OCI-LY3 (cell line): ENCODE data around the gene COL11A2.

Experiments used
- H2AFZ ChIP-seq: fragments of 200-600, 300-600 bp; shearing (Covaris generic); 2 replicates; pipeline ENCODE4 v1.6.0; 2014; ENCODE audit warnings: antibody characterized with exemption, low read depth, low read length
- H3K27ac ChIP-seq: fragments of 200-600, 300-600 bp; sonication (generic); 2 replicates; pipeline ENCODE4 v1.5.1; 2014; ENCODE audit warnings: mild to moderate bottlenecking, low read length, moderate library complexity, mixed read lengths
- H3K27me3 ChIP-seq: fragments of 200-600, 300-600 bp; sonication (generic); 2 replicates; pipeline ENCODE4 v1.6.1; 2014; ENCODE audit warnings: low read depth, low read length, mixed read lengths
- H3K36me3 ChIP-seq: fragments of 200-600, 300-600 bp; sonication (generic); replicated peaks from 2 replicates; pipeline ENCODE3; 2014; ENCODE audit warnings: low read depth, low read length, mixed read lengths
- H3K4me1 ChIP-seq: fragments of 300-600, 200-600 bp; sonication (generic); 2 replicates; pipeline ENCODE4 v1.6.1; 2014; ENCODE audit warnings: low read length, mixed read lengths
- H3K4me2 ChIP-seq: fragments of 200-600, 300-600 bp; sonication (generic); 2 replicates; pipeline ENCODE4 v1.6.1; 2014; ENCODE audit warnings: low read length, mixed read lengths
- H3K4me3 ChIP-seq: fragments of 300-600, 200-600 bp; sonication (generic); 2 replicates; pipeline ENCODE4 v1.5.1; 2014; ENCODE audit warnings: antibody characterized with exemption, mild to moderate bottlenecking, low read length, moderate library complexity
- H3K79me2 ChIP-seq: fragments of 300-600, 200-600 bp; shearing (Covaris generic); 2 replicates; pipeline ENCODE4 v1.6.1; 2014; ENCODE audit warnings: mild to moderate bottlenecking, low read length, mixed read lengths
- H3K9ac ChIP-seq: fragments of 300-600, 200-600 bp; shearing (Covaris generic); 2 replicates; pipeline ENCODE4 v1.6.0; 2014; ENCODE audit warnings: mild to moderate bottlenecking, low read length, moderate library complexity
- H3K9me3 ChIP-seq: fragments of 200-600, 300-600 bp; shearing (Covaris generic); 2 replicates; pipeline ENCODE4 v1.6.1; 2014; ENCODE audit warnings: low read length, mixed read lengths; ENCODE audit not compliant: insufficient read depth
- H4K20me1 ChIP-seq: fragments of 200-600, 300-600 bp; sonication (generic); 2 replicates; pipeline ENCODE4 v1.6.1; 2016; ENCODE audit warnings: low read length, mixed read lengths; ENCODE audit not compliant: insufficient read depth
- EZH2phosphoT487 ChIP-seq: fragments of 200-600 bp; shearing (Covaris generic); IDR thresholded peaks from 2 replicates; pipeline ENCODE4 v1.6.1; 2018; ENCODE audit warnings: antibody characterized with exemption, mixed run types, low read depth
- TF ChIP-seq, protein P1 (sequence below): fragments of 200-600, 300-600 bp; sonication (generic); IDR thresholded peaks from 2 replicates; pipeline ENCODE4 v1.5.1; 2014; ENCODE audit warnings: antibody characterized with exemption, low read length, low read depth

The COL11A2 gene

DNA sequence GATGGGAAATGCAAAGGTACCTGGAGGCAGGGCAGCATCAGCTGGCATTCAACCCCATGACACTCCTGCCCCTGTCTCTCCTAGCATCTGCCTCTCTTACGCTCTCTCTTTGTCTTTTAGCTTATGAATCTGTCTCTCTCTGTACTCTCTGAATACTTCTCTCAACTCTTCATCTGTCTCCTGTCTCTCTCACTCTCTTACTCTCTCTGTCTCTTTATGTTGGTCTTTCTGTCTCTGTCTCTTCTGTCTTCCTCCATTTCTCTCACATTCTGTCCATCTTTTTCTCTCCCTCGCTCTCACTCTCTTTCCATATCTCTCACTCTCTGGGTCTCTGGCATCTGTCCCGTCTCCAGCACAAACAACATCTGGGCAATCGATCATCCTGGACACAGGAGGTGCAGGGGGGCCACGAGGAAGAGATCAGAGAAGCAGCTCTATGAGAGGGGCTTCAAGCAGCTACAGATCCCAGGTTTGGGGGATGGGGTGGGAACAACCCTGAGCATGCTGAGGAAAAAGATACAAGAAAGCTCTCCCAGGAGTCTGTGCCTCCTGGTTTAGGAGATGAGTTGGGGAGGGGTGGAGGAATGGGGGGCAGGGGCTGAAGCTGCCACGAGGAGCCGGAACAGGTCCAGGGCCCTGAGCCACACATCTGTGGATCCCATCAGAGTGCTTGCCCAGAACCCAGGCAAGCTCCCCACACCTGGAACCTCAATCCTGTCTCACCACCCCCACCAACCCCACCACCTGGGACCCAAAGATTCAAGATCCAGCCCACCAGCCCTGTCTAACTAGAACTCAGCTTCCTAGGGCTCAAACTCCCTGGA is 2.4 kb downstream of the COL11A2 start:
- H3K4me2 ChIP-seq, result no peak overlapping the region
- no peak overlapping the region for H3K9ac ChIP-seq
- no peak for TF ChIP-seq EZH2phosphoT487
- TF ChIP-seq, protein P1, sequence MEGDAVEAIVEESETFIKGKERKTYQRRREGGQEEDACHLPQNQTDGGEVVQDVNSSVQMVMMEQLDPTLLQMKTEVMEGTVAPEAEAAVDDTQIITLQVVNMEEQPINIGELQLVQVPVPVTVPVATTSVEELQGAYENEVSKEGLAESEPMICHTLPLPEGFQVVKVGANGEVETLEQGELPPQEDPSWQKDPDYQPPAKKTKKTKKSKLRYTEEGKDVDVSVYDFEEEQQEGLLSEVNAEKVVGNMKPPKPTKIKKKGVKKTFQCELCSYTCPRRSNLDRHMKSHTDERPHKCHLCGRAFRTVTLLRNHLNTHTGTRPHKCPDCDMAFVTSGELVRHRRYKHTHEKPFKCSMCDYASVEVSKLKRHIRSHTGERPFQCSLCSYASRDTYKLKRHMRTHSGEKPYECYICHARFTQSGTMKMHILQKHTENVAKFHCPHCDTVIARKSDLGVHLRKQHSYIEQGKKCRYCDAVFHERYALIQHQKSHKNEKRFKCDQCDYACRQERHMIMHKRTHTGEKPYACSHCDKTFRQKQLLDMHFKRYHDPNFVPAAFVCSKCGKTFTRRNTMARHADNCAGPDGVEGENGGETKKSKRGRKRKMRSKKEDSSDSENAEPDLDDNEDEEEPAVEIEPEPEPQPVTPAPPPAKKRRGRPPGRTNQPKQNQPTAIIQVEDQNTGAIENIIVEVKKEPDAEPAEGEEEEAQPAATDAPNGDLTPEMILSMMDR, result no peak
- H3K4me1 ChIP-seq, result no peaks in the 10 kb centered on the region
- no peaks in the 10 kb centered on the region for H4K20me1 ChIP-seq
- no peak overlapping the region for H3K27ac ChIP-seq
- H3K36me3 ChIP-seq, result no peaks in the 10 kb centered on the region
- H3K9me3 ChIP-seq, result no peaks in the 10 kb centered on the region
- H3K79me2 ChIP-seq, result no peaks in the 10 kb centered on the region
- no peaks in the 10 kb centered on the region for H3K27me3 ChIP-seq
- no peak overlapping the region for H2AFZ ChIP-seq
- H3K4me3 ChIP-seq, result no peak overlapping the region

DNA sequence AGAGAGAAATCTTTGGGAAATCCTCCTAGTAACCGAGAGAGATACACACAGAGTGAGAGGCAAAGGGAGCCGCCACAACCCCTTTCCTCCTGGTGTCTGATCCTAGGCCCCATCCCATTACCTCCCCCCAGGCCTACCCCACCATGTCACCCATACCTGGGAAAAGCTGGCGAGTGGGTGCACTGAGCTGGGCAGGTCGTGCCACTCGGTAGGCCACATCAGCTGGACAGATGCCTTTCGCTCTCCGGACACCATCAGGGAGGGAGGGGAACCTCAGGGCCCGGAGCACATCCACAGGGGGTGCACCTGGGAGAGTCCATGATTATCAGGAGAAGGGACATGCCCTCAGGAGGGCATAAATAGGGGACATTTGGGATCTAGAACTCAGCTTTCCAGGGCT is 3.1 kb downstream of the COL11A2 start:
- TF ChIP-seq EZH2phosphoT487, result no peak
- TF ChIP-seq, protein P1, result no peak
- Histone ChIP-seq H3K9me3 (no peaks in the 10 kb centered on the region), H3K27ac (no peak overlapping the region), H3K27me3 (no peaks in the 10 kb centered on the region), H3K36me3 (no peaks in the 10 kb centered on the region), H3K4me1 (no peaks in the 10 kb centered on the region), H3K79me2 (no peaks in the 10 kb centered on the region), H3K4me2 (no peak overlapping the region), H3K4me3 (no peak overlapping the region), H2AFZ (no peak overlapping the region), H4K20me1 (no peaks in the 10 kb centered on the region), H3K9ac (no peak overlapping the region)

DNA sequence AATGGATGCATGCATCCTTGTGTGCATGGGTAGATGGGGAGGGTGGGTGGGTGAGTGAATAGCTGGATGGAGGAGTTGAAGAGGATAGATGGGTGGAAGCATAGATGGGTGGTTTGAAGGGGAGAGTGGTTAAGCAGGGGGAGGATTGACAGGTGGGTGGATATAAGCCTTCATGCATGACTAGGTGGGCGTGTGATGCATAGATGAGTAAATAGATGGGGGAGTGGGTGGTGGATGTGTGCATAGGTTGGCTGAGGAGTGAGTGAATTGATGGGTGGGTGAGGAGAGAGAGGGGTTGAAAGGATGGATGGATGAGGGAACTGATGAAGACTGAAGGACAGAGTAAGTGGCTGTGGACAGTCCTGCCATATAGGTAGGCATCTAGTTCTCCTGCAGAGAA is 4.5 kb downstream of the COL11A2 start:
- H4K20me1 ChIP-seq, result no peaks in the 10 kb centered on the region
- H3K27ac ChIP-seq, result no peak overlapping the region
- no peak overlapping the region for H2AFZ ChIP-seq
- no peaks in the 10 kb centered on the region for H3K27me3 ChIP-seq
- H3K4me2 ChIP-seq, result no peak overlapping the region
- H3K79me2 ChIP-seq, result no peaks in the 10 kb centered on the region
- H3K9me3 ChIP-seq, result no peaks in the 10 kb centered on the region
- no peak for TF ChIP-seq EZH2phosphoT487
- TF ChIP-seq, protein P1, result no peak
- H3K4me3 ChIP-seq, result no peak overlapping the region
- peaks cover 5% of the 10 kb centered on the region; the same call in 1 of the 2 replicates for H3K4me1 ChIP-seq
- H3K9ac ChIP-seq, result no peak overlapping the region
- H3K36me3 ChIP-seq, result no peaks in the 10 kb centered on the region

DNA sequence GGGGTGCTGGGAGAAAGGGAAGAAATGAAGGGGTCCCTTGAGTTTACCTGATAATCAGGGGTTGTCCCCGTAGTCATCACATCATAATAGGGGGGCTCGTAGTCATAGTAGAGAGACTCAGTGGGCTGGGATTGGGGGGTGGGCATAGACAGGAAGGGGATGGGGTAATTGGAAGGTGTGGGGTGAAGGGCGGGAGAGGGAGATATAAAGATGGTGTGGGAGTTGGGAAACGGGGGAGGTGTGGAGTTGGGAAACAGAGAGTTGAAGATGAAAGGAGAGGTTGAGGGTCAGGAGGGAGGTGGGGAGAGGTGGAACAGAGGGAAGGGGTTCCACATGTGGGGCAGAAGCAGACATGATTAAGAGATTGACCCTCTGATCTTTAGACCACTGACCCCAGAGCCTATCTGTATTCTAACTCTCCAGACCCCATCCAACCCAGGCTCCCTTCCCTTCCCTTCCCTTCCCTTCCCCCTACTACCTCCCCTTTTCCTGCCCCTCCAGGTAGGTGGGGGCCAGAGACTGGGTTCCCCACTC is 6.5 kb downstream of the COL11A2 start:
- TF ChIP-seq EZH2phosphoT487, result no peak
- TF ChIP-seq, protein P1, result no peak
- Histone ChIP-seq H3K9me3 (no peaks in the 10 kb centered on the region), H3K27ac (no peak overlapping the region), H3K27me3 (no peaks in the 10 kb centered on the region), H3K4me2 (no peak overlapping the region), H3K4me3 (no peak overlapping the region), H4K20me1 (no peaks in the 10 kb centered on the region), H3K36me3 (no peaks in the 10 kb centered on the region), H3K4me1 (peaks cover 5% of the 10 kb centered on the region; the same call in 1 of the 2 replicates), H3K9ac (no peak overlapping the region), H2AFZ (no peak overlapping the region), H3K79me2 (no peaks in the 10 kb centered on the region)
